Natural killer cell (primary cell): ENCODE results near the gene MED13L. TPM values are rescaled to one million over a fixed set of nuclear protein-coding genes. Genes with fewer than 3 reads are reported as not detected.

Experiments
- ATAC-seq, 3 donors: fragments of 150-1000 bp in 2 of 3; fragments of 200-7000 bp in 1 of 3; cut with Tn5 transposase; 1 replicate in 1 of 3; 2 replicates in 2 of 3; pipeline ENCODE4 v1.10.0; 2021; ENCODE audit warnings: mild to moderate bottlenecking in 2 of 3, moderate library complexity in 2 of 3
- DNase-seq, 2 donors: peaks; one replicate each; pipeline versions ENCODE4 v3.0.0 to v3.0.0-alpha.2; 2013 to 2021; ENCODE audit warnings: mixed read lengths in 1 of 2
- H3K27ac ChIP-seq: one replicate; pipeline ENCODE4 v1.5.1; 2013; ENCODE audit warnings: mild to moderate bottlenecking, low read length
- H3K27me3 ChIP-seq: one replicate; pipeline ENCODE4 v1.6.1; 2013; ENCODE audit warnings: low read length; ENCODE audit not compliant: control insufficient read depth, insufficient read depth
- H3K36me3 ChIP-seq: one replicate; pipeline ENCODE4 v1.6.1; 2013; ENCODE audit warnings: low read length; ENCODE audit not compliant: control insufficient read depth, insufficient read depth
- H3K4me1 ChIP-seq: one replicate; pipeline ENCODE4 v1.6.1; 2013; ENCODE audit warnings: low read length; ENCODE audit not compliant: control insufficient read depth, insufficient read depth
- H3K4me3 ChIP-seq: one replicate; pipeline ENCODE4 v1.5.1; 2013; ENCODE audit warnings: low read length
- H3K9me3 ChIP-seq: one replicate; pipeline ENCODE4 v1.6.1; 2013; ENCODE audit warnings: low read length; ENCODE audit not compliant: control insufficient read depth, insufficient read depth
- H3K27ac Mint-ChIP-seq, 2 donors: one replicate each; pipeline ENCODE4 v1.8.0; 2022; ENCODE audit warnings: mild to moderate bottlenecking in 2 of 2, mixed read lengths in 2 of 2, moderate library complexity in 1 of 2
- H3K27me3 Mint-ChIP-seq, 2 donors: one replicate each; pipeline ENCODE4 v1.8.0; 2022; ENCODE audit warnings: low read depth in 2 of 2, mixed read lengths in 2 of 2
- H3K36me3 Mint-ChIP-seq: one replicate; pipeline ENCODE4 v1.8.0; 2022; ENCODE audit warnings: mixed read lengths
- H3K4me1 Mint-ChIP-seq, 2 donors: one replicate each; pipeline ENCODE4 v1.8.0; 2022; ENCODE audit warnings: mixed read lengths in 2 of 2
- H3K4me3 Mint-ChIP-seq: one replicate; pipeline ENCODE4 v1.8.0; 2022; ENCODE audit warnings: mild to moderate bottlenecking, moderate library complexity, mixed read lengths
- H3K9me3 Mint-ChIP-seq, 2 donors: one replicate each; pipeline ENCODE4 v1.8.0; 2022; ENCODE audit warnings: mixed read lengths in 2 of 2
- WGBS: methylation state at CpG from one replicate; pipeline ENCODE4 v1.1.7; 2013; ENCODE audit warnings: missing lambda C conversion rate; ENCODE audit not compliant: insufficient coverage; 5-methylcytosine and 5-hydroxymethylcytosine counted together
- intact Hi-C: fragments of 100-400 bp; cut with micrococcal nuclease; formaldehyde crosslinking; loops from one replicate; pipeline ENCODE4 v1.14.2; 2022
- total RNA-seq, 4 donors: library from RNA; stranded (reverse); fragments of 120-200 nt in 1 of 4; gene quantifications; one replicate each; pipeline versions ENCODE4 v1.2.3 to v1.2.4, GENCODE V29; 2013 to 2022
- TF ChIP-seq, protein P1 (sequence below): fragments of 200-600 bp; IDR thresholded peaks from one replicate; pipeline ENCODE4 v1.8.0; 2022; ENCODE audit warnings: antibody characterized with exemption

Gene MED13L
- total RNA-seq, 3 donors from 2014 or later (not counting 1 experiment from before 2014, with no cell fraction given) = 237 to 316 (median 240) TPM

DNA sequence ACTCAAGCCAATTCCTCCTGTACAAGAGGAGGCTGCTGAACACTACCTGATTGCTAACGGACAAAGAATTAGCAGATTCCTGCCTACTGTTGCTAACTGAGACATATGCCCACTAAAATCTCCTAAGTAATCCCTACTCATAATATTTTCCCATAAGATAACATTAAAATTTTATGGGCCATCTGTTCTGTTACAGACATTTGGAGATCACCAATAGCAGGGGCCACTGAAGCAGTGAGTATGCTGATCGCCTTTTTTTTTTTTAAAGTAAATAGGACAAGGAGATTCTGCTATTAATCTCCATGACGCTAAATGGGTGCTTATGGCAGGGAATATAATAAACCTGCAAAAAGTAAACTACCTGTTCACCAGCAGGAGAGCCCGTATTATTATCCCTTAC, 292.9 kb downstream of the MED13L start:
- ATAC-seq = no peak
- H3K4me1 ChIP-seq = peaks cover 4% of the 10 kb centered on the region
- 96% methylated on average over 3 of the region's 4 CpGs for WGBS

DNA sequence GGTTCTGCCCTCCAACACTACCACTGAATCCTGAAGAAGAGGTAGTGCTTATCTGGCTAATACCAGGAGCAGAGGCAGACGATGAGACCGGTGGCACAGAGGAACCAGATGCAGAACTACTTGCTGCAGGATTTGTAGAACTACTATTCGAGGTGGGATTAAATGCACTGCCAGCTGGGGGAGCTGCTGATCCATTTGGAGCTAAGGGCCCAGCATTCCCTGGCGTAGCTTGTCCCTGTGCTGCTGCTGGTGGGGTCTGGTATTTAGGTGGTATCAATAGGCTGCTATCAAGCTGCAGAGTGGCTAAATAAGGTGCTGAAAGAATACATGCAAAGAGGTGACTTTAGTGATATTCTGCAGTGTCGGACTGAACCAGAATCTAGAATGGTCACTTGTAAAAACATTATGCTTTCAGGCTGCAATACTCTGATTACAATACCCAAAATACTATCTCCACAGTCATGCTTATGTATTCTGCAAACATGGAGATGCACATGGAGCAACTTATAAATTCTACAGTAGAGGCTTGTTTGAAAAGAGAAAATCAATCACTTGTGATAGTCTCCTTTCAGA, 294.2 kb downstream of the MED13L start:
- no peak for ATAC-seq
- Mint-ChIP-seq H3K4me1 (peaks cover 3% of the 10 kb centered on the region in 2 donors), H3K9me3 (no peaks in the 10 kb centered on the region), H3K4me3 (no peak overlapping the region), H3K36me3 (peaks cover 20% of the 10 kb centered on the region), H3K27me3 (no peaks in the 10 kb centered on the region), H3K27ac (no peak overlapping the region)
- H3K4me1 ChIP-seq = no peaks in the 10 kb centered on the region
- no peaks in the 10 kb centered on the region for H3K27me3 ChIP-seq
- H3K9me3 ChIP-seq = no peaks in the 10 kb centered on the region
- peaks cover 72% of the 10 kb centered on the region for H3K36me3 ChIP-seq
- TF ChIP-seq, protein P1, sequence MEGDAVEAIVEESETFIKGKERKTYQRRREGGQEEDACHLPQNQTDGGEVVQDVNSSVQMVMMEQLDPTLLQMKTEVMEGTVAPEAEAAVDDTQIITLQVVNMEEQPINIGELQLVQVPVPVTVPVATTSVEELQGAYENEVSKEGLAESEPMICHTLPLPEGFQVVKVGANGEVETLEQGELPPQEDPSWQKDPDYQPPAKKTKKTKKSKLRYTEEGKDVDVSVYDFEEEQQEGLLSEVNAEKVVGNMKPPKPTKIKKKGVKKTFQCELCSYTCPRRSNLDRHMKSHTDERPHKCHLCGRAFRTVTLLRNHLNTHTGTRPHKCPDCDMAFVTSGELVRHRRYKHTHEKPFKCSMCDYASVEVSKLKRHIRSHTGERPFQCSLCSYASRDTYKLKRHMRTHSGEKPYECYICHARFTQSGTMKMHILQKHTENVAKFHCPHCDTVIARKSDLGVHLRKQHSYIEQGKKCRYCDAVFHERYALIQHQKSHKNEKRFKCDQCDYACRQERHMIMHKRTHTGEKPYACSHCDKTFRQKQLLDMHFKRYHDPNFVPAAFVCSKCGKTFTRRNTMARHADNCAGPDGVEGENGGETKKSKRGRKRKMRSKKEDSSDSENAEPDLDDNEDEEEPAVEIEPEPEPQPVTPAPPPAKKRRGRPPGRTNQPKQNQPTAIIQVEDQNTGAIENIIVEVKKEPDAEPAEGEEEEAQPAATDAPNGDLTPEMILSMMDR = no peak
- 94% methylated on average over 5 of the region's 5 CpGs for WGBS
- H3K4me3 ChIP-seq = no peak overlapping the region
- H3K27ac ChIP-seq = no peak overlapping the region
- intact Hi-C loops = no loop called here
- DNase-seq = no peak

More for the DNA sequence above, 292.9 kb downstream of the MED13L start:
- H3K4me1 Mint-ChIP-seq = peaks cover 16% of the 10 kb centered on the region in 2 donors
- no peak overlapping the region for H3K4me3 Mint-ChIP-seq
- Histone ChIP-seq H3K9me3 (no peaks in the 10 kb centered on the region), H3K27me3 (no peaks in the 10 kb centered on the region), H3K27ac (no peak overlapping the region), H3K36me3 (peaks cover 68% of the 10 kb centered on the region), H3K4me3 (no peak overlapping the region)
- intact Hi-C loops = no loop called here
- H3K27ac Mint-ChIP-seq = no peak overlapping the region
- H3K36me3 Mint-ChIP-seq = peaks cover 17% of the 10 kb centered on the region
- TF ChIP-seq, protein P1 = no peak
- no peaks in the 10 kb centered on the region for H3K27me3 Mint-ChIP-seq
- no peak for DNase-seq
- no peaks in the 10 kb centered on the region for H3K9me3 Mint-ChIP-seq

DNA sequence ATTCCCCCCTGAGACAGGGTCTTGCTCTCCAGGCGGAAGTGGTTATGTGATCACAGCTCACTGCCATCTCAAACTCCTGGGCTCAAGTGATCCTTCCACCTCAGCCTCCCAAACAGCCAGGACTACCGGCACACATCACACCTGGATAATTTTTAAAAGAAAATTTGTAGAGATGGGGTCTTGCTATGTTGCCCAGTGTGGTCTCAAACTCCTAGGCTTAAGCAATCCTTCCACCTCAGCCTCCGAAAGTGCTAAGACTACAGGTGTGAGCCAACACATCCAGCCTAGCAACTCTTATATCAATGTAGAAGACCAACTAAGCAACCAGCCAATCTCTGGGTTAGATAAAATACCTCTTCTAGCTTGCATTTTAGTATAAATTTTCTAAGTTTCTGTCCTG, 297.2 kb downstream of the MED13L start:
- Histone ChIP-seq H3K27ac (no peak overlapping the region), H3K9me3 (no peaks in the 10 kb centered on the region), H3K4me3 (no peak overlapping the region), H3K4me1 (no peaks in the 10 kb centered on the region), H3K36me3 (peaks cover 59% of the 10 kb centered on the region), H3K27me3 (no peaks in the 10 kb centered on the region)
- Mint-ChIP-seq H3K4me1 (no peaks in the 10 kb centered on the region), H3K9me3 (no peaks in the 10 kb centered on the region), H3K27me3 (no peaks in the 10 kb centered on the region), H3K27ac (no peak overlapping the region), H3K4me3 (no peak overlapping the region), H3K36me3 (peaks cover 11% of the 10 kb centered on the region)
- 100% methylated on average over 2 of the region's 3 CpGs for WGBS
- no peak for DNase-seq
- ATAC-seq = no peak
- intact Hi-C loops = no loop called here
- TF ChIP-seq, protein P1 = no peak

DNA sequence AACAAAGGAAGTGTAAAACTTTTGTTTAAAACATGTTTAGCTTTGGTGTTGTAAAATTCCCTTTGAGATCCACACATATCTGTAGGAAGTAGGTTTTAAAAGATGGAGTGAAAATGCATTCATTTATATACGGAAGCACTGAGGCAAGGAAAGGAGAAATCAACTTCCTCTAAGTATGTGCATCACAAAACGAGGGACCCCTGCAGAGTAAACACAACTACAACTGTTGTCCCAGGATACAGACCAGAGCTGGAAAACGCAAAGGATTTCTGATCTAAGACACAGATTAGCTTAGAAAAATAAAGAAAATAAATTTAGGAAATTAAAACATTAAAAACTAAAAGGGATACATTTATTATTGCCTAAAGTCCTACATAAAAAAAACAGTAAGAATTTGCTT, 297.6 kb downstream of the MED13L start:
- Mint-ChIP-seq H3K27ac (no peak overlapping the region), H3K27me3 (no peaks in the 10 kb centered on the region), H3K9me3 (no peaks in the 10 kb centered on the region), H3K4me1 (no peaks in the 10 kb centered on the region), H3K4me3 (no peak overlapping the region), H3K36me3 (peaks cover 16% of the 10 kb centered on the region)
- no CpG with 5 or more reads among the region's 3 CpGs for WGBS
- Histone ChIP-seq H3K27me3 (no peaks in the 10 kb centered on the region), H3K4me1 (no peaks in the 10 kb centered on the region), H3K4me3 (no peak overlapping the region), H3K9me3 (no peaks in the 10 kb centered on the region), H3K36me3 (peaks cover 58% of the 10 kb centered on the region), H3K27ac (no peak overlapping the region)
- intact Hi-C loops = no loop called here
- DNase-seq = no peak
- TF ChIP-seq, protein P1 = no peak
- ATAC-seq = no peak
